ENCODE results near the gene BIN1.
A peak's percentile ranks its signal among the peaks of the same experiment; 100 is the strongest.

Gene BIN1, protein sequence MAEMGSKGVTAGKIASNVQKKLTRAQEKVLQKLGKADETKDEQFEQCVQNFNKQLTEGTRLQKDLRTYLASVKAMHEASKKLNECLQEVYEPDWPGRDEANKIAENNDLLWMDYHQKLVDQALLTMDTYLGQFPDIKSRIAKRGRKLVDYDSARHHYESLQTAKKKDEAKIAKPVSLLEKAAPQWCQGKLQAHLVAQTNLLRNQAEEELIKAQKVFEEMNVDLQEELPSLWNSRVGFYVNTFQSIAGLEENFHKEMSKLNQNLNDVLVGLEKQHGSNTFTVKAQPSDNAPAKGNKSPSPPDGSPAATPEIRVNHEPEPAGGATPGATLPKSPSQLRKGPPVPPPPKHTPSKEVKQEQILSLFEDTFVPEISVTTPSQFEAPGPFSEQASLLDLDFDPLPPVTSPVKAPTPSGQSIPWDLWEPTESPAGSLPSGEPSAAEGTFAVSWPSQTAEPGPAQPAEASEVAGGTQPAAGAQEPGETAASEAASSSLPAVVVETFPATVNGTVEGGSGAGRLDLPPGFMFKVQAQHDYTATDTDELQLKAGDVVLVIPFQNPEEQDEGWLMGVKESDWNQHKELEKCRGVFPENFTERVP

DNA sequence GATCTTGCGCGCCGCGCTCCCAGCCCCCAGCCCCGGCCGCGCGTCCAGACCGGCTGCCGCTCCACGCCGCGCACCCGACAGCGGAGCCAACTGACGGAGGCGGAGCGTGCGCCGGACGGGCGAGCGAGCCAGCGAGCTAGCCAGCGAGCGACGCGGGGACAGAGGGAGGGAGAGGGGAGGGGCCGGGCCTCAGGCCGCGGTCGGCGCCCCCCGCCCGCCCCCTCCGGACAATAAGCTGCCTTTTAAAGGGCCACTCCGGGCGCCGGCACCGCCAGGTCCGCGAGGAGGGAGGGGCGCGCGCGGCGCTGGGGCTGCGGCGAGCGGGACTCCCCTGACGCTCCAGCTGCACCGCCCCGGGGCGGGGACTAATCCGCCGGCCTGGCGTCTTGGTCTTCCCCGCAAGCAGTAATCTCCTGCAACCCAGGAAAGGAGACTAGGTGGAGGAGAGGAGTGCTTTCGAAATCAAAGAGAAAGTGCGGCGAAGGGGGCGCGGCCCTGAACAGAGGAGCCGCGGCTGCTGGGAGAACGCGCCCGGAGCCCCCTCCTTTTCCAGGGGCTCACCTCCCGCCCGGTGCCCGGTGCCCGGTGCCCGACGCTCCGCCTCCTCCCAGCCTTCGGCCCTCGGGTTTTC, at the start of gene BIN1:
BIN1 (minus strand) TSS at position 164 of the 631 bp plus-strand sequence. CDS start 211 bp downstream, outside the sequence.
- peak; percentile 44 to 55 for DNase-seq (ENCODE audit: low read depth in 1 of 2, low spot score in 1 of 2)

DNA sequence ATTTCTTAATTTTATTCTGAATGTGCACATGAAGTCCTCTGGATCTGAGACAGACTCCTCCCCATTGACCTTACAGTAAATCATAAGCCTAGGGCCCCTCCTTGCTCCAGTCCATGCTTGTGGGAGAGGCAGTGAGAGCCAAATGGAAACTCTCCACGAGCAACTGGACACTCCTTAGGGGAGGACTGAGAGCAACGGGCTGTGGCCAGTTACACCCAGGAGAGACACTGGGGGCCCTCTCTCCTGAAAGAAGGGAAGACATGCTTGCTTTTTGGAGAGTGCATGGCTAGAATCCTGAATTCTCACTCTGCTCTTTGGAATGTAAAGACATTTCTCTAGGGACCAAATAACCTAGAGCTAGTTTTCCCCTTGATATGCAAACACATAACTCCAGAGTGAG, 49.0 kb upstream of the BIN1 start:
- DNase-seq (ENCODE audit: low read depth in 1 of 2, low spot score in 1 of 2) = no peak

DNA sequence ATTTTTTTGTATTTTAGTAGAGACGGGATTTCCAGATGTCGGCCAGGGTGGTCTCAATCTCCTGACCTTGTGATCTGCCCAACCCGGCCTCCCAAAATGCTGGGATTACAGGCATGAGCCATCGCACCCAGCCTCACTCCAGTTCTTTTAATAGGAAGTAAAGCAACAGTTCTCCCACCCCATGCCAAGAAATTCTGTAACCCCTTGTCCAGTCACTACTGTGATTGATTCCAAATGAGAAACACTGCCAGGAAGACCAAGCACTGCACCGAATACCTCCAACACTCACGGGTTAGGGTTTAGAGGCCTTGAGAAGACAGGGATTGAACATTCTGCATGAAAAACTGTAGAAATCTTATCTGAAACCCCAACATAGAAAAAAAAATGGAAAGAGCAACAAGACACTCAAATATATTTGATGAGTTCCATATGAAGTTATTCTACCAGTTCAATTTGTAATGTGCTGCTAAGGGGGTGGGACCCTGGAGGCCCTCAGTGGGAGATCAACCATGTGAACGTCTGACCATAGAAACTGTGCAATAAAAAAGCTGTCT, 48.2 kb upstream of the BIN1 start:
- DNase-seq (ENCODE audit: low read depth in 1 of 2, low spot score in 1 of 2) = no peak

DNA sequence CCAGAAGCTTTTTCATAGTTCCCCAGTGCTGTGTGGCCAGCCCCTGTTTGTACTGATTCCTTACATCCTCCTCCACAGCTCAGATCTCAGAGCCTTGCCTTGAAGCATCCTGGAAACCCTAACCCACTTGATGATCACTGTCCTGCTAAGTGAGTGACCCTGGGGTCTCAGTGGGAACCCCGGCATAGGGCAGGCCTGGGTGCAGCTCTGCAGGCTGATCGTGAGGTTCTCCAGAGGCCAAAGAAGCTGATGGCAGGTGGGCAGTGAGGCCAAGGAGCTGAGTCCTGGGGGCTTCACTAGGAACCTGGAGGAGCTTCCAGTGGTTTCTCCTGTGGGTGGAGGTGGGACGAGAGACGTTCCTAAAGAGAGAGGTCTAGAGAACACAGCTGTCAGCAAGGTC, 47.4 kb upstream of the BIN1 start:
- no peak for DNase-seq (ENCODE audit: low read depth in 1 of 2, low spot score in 1 of 2)

DNA sequence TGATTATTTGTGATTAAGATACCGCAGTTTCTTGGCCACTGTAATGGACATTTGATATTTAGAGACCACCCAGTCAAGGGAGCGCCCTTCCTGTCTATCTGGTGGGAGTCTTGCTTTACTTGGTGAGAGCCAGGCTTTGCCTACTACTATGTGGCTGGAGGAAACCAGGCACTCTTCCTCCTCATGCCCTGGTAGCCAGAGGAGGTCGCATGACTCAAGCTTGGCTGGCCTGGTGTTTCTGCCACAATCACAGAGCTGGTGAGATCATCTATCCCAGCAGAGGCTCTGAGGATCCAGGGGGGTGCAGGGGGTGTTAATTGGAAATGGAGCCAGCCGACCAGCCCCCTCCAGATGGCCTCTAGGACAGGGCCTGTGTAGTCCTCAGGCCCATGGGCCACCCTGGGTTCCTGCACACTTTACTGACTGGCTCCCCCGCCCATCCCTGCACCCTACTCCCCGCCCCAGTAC, 46.8 kb upstream of the BIN1 start:
- DNase-seq (ENCODE audit: low read depth in 1 of 2, low spot score in 1 of 2) = no peak

DNA sequence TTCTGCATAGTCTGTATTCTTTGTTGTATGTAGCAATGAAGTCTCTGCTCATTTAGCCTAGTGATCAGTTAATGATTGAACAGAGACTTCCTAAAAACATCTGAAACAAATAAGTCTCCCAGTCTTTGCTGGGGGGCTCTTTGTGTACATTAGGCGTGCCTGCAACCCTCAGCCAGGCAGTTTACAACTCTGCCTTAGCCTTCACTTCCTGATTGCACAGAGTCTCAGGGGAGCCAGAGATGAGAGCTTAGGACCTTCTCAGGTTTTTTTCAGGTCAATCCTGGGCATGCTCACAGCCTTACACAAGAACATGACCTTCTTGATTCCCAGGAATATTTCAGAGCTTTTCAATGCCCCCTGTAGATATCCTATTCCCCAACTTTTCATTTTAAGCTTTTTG, 44.0 kb upstream of the BIN1 start:
- DNase-seq (ENCODE audit: low read depth in 1 of 2, low spot score in 1 of 2) = no peak

DNA sequence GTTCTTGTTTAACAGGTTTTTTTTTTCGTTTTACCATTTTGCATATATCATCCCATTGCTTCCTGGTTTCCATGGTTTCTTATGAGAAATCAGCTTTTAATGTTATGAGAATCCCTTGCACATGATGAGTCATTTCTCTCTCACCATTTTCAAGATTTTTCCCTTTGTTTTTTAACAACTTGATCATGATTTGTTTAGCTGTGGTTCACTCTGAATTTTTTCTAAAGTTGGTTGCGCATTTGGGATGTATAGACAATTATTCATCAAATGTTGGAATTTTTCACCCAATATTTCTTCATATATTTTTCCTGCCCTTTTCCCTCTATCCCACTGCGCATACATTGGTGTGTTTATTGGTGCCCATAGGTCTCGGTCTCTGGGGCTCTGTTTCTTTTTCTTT, 42.4 kb upstream of the BIN1 start:
- no peak for DNase-seq (ENCODE audit: low read depth in 1 of 2, low spot score in 1 of 2)

DNA sequence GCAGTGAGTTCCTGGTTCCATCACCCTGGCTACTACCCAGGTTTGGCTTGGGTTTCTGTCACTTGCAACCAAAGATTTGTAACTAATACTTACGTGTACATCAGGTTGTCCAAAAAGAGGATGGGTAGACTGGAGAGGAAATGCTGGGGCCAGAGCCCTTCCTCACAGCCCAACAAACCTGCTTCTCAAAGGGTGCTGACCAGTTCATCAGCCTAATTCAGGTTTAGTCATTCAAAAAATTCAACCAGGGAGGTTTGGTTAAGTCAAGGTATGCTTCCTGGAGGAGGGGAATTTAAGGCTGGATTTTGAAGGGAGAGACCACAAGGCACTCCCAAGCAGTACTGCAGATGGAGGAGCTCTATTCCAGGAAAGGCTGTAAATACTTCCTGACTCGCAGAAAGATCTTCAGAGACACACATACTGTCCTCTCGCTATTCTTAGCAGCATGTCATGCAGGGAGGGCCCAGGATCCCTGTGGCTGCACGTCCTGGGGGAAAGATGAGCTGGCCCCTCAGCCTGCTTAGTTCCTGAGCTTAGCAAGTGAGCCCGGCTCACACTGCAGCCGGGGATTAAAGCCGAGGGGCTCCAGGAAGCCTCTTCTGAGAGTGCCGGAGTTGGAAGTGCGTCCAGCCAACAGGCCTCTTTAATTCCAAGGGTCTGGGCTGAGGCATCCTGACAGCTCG, 40.0 kb upstream of the BIN1 start:
- no peak for DNase-seq (ENCODE audit: low read depth in 1 of 2, low spot score in 1 of 2)

DNA sequence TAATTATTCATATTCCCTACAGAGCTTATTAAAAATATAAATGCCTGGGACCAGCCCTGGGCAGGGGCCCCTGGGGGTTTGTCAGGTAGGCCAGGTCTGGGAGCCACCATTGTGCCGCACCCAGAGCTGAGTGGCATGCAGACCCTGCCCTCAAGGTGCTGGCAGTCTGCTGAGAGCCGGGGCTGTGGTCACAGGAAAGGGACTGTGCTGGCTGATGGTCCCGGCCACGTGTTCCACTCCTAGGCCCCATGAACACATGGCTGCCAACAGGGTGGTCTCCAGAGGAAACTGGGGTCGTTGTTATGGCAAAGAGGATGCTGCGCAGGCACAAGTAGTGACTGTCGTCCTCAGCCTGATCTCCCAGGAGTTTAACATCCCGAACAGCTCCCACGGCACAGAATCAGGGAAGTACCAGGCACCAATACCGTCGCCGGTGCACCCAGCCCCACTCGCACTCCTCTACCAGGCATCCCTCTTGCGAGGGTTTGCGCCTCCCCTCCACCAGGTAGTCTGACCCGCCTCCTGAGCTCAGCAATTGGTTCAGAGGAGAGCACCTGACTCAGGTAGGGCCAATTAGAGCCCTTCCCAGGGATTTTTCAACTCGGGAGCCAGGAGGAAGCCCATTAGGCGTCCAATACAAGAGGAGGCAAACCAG, 39.2 kb upstream of the BIN1 start:
- DNase-seq (ENCODE audit: low read depth in 1 of 2, low spot score in 1 of 2) = no peak

DNA sequence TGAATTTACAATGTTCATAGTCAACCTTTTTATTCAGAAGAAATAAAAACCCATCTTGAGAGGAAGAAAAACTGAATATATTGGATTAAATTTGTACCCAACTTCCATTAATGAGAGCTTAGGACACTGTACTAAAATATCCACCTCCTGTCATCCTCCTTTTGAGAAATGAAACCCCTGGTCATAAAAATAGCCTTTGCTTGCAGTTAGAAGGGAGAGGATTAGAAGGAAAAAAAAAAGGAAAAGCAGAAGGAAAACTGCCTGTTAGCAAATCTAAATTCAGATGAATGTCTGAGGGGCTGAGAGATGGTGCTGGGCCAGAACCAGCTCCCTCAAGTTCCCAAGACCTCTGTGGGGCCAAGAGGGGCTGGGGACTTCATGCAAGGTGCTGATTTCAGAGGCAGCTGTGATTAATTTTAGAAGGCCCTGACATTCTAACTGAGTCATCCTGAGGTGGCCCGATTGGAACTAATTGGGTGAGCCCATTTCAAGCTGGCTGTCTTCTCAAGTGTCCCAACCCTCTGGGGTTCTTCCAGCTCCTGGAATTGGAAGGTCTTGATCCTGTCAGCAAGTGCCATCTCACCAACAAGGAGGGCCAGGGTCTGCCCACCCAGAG, 38.4 kb upstream of the BIN1 start:
- DNase-seq (ENCODE audit: low read depth in 1 of 2, low spot score in 1 of 2) = no peak

DNA sequence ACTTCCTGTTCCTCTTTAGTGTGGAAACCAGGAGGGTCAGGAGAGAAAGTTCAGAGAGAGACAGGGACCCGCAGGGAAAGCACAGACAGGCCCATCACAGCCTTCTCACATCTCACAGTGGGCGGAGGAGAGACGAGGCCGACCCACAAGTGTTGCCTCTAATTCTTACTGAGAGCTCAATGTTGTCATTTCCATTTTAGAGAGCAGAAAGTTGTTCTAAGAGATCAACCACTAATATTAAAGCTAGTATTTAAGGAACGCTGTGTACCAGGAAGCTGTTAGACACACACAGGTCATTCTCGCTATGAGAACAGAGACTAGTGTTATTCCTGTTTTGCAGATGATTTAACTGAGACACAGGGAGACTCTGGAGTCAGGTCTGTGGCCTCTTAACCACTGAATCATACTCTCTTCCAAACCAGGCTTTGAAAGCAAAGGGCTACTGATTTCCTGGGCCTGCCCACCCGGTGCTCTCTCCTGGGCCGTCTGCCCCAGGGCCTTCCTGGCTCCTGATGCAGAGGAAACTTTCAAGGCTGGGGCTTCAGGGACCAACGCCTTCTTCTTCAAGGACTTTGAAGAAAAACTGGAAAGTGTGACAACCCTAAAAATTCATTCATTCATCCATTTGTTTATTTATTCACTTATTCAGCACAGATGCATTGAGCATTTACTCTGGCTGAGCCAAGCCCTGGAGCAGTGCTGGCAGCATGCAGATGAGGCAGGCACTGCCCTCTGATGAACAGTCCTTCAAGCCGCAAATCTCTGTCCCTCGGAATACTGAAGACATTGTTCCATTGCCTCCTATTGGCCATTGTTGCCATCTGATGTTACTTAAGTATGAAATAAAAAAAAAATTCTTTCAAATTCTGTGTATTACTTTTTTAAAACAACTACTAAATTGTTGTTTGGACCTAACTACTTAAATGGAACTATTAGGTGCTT, 37.2 kb upstream of the BIN1 start:
- no peak for DNase-seq (ENCODE audit: low read depth in 1 of 2, low spot score in 1 of 2)

DNA sequence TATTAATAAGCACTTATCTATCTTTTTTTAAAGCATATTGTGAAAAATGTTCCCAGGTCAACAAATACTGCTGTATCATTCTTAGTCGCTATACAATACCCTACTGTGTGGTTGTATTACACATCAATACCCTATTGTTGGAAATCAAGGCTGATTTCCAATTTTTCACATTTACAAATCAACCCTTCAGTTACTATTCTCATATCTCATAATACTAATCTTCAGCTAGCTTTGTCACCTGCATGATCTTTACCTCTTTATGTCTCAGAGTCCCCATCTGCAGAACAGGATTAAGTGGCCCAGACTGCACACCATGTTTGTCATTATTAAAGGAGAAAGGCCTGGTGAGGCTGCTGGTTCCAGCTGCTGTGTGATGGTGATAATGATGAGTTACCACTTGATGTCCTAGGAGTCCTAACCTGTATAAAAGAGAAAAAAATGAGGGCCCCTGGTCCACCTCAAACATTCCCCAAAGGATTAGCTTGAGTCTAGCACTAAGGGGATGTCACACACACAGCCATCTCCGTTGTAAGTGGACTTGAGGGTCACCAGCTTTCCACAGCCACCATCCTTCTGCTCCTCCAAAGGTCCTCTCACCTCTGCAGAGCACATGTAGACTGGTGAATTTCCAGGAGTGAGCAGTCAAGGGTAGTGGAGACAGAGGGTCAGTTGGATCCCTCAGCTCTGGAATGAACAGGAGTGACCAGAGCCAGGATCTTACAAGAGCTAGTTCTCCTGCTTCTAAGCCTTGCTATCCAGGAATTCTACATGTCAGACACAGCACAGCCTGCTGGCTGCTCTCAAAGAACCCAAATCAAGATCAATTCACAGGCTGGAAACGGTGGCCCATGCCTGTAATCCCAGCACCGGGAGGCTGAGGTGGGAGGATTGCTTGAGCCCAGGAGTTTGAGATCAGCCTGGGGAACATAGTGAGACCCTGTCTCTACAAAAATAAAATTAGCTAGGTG, 36.0 kb upstream of the BIN1 start:
- DNase-seq (ENCODE audit: low read depth in 1 of 2, low spot score in 1 of 2) = no peak

DNA sequence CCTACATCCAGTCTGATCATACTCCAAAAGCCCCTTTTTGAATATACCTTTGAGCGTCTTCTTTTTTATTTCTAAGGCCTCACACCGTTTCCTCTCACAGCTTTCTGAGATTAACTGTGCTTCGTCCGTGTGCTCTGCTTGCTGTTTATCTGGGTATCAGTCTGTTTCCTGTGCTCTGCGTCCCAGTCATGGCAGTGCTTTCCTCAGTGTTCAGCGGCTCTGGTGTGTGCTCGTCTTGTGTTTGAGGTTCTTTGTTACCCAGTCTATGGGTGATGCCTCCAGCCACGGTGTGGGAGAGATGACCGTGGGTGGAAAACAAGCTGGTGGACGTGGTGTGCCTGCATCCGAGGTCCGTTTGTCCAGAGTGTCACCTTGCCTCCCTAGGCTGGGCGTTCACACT, 33.6 kb upstream of the BIN1 start:
- DNase-seq (ENCODE audit: low read depth in 1 of 2, low spot score in 1 of 2) = no peak

DNA sequence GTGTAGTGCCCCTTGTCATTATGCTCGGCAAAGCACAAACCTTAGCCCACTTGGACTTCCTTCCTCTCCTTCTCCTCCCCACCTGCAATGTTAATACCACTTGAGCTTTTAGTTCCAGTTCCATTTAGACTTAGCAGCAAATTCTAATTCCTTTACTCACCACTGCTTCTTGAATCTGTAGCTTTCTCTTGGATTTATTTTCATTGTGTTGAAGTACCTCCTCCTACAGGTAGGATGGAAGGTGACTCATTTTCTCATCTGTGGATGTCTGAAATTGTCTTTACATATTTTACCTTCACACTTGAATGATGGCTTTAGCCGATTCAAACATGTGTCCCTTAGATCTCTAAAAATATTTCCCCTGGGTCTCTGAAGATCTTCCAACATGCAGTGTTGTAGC, 32.8 kb upstream of the BIN1 start:
- no peak for DNase-seq (ENCODE audit: low read depth in 1 of 2, low spot score in 1 of 2)

DNA sequence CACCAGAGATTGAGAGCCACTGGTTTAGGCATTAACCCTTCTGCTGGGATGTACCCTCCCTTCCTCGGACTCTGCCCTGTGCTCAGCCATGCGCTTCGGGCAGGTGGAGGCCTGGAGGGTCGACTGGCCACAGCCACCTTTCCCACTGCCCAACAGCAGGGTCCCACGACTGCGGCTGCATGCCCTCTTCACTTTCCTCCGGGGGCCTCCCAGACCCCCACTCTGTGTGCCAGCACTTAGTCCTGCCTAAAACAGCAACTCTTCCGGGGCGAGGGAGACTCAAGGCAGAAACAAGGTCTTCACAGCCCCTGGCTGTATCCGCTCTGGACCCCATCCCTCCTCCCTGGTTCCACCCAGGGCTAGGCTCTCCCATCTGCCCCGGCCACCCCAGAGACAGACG, 31.3 kb upstream of the BIN1 start:
- DNase-seq (ENCODE audit: low read depth in 1 of 2, low spot score in 1 of 2) = no peak

DNA sequence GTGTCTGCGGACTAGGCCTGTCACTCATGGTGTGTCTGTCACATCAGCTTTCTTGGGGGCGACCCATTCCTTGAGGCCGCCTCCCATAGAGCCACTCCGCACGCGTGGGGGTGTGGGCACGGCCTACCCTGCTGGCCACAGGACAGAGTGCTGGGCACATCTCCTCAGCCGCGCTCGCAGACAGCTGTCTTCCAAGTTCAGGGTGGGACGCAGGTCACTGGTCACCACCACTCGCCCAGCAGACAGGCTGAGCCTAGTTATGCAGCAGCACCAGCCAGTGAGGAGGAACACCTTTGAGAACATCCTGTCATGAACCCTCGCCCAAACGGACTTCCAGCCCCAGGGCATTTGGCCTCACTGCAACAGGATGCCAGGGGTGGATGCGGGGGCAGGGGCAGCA, 30.8 kb upstream of the BIN1 start:
- DNase-seq (ENCODE audit: low read depth in 1 of 2, low spot score in 1 of 2) = no peak

DNA sequence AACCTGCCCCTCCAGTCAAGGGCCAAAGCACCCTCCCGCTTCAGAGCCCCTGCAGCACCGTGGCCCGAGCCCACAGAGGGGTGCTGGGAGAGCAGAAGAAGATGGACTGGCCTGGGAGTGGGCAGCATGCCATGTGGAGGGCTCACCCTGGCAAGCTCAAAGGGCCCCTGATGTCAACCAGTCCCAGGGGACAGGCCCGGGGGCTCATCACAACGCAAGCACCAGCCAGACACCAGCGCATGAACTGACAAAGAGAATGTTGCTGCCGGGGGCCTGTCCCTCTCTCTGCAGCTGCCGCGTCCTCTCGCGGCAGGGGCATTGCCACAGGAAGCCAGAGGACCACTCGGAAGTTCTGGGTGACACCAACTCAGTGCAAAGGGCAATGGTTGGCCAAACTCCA, 30.3 kb upstream of the BIN1 start:
- no peak for DNase-seq (ENCODE audit: low read depth in 1 of 2, low spot score in 1 of 2)

Measured in activated CD4-positive, alpha-beta T cell treated with anti-CD3 and anti-CD28 coated beads, Interleukin-2, amount 50 U/mL, for 24 hours (primary cell).